Measurements from ENCODE around the gene MRPL27.

- no peak for TF ChIP-seq CTCF (IDR thresholded peaks at IDR 0.05)
- no peak for TF ChIP-seq POLR2A (IDR thresholded peaks at IDR 0.05)
These were observed 40.8 kb downstream of the MRPL27 start for GRCh38 chr17:50332196-50332595.

Measured in adrenal gland (tissue), 5 donors.